Glutamatergic neuron (in vitro differentiated cells): ENCODE results near the gene HPCA. TPM values are rescaled to one million over a fixed set of nuclear protein-coding genes. Genes with fewer than 3 reads are reported as not detected.

Source experiments
- DNase-seq: peaks from one replicate; pipeline ENCODE4 v3.0.0; 2022
- H3K27ac Mint-ChIP-seq: one replicate; pipeline ENCODE4 v1.8.0; 2020; ENCODE audit warnings: mild to moderate bottlenecking, mixed read lengths, inconsistent platforms; ENCODE audit not compliant: unreplicated experiment
- H3K27me3 Mint-ChIP-seq: one replicate; pipeline ENCODE4 v1.8.0; 2020; ENCODE audit warnings: mild to moderate bottlenecking, moderate library complexity, mixed read lengths, inconsistent platforms; ENCODE audit not compliant: unreplicated experiment
- H3K36me3 Mint-ChIP-seq: one replicate; pipeline ENCODE4 v1.8.0; 2020; ENCODE audit warnings: mild to moderate bottlenecking, mixed read lengths, inconsistent platforms; ENCODE audit not compliant: unreplicated experiment
- H3K4me1 Mint-ChIP-seq: one replicate; pipeline ENCODE4 v1.8.0; 2020; ENCODE audit warnings: mild to moderate bottlenecking, low read depth, mixed read lengths, inconsistent platforms; ENCODE audit not compliant: unreplicated experiment
- H3K4me3 Mint-ChIP-seq: one replicate; pipeline ENCODE4 v1.8.0; 2020; ENCODE audit warnings: mild to moderate bottlenecking, mixed read lengths, inconsistent platforms; ENCODE audit not compliant: unreplicated experiment
- H3K9me3 Mint-ChIP-seq: one replicate; pipeline ENCODE4 v1.8.0; 2020; ENCODE audit warnings: mild to moderate bottlenecking, moderate library complexity, mixed read lengths, inconsistent platforms; ENCODE audit not compliant: unreplicated experiment
- CTCF ChIP-seq: fragments of 200-600 bp; sonication (generic); IDR thresholded peaks from one replicate; pipeline ENCODE4 v1.5.0; 2021; ENCODE audit not compliant: partially characterized antibody, unreplicated experiment
- total RNA-seq: library from RNA; stranded (reverse); fragmentation: NEBNext Ultra II Directional; extraction: Animal tissue kit (Norgen Biotek cat#: 25700); gene quantifications from one replicate; pipeline ENCODE4 v1.2.1, GENCODE V29; 2021; ENCODE audit not compliant: unreplicated experiment

HPCA gene
- total RNA-seq, 1 donor from 2014 or later: 156 TPM

GRCh38 chr1:32863881-32864245 is 22.4 kb upstream of the HPCA start:
- DNase-seq: no peak
- Mint-ChIP-seq H3K27ac (no peak overlapping the region), H3K36me3 (peaks cover 27% of the 10 kb centered on the region), H3K4me1 (peaks cover 19% of the 10 kb centered on the region), H3K4me3 (no peak overlapping the region), H3K27me3 (peaks cover 10% of the 10 kb centered on the region), H3K9me3 (peaks cover 11% of the 10 kb centered on the region)
- TF ChIP-seq CTCF: no peak

GRCh38 chr1:32864375-32865019 is 21.8 kb upstream of the HPCA start:
- no peak for TF ChIP-seq CTCF
- H3K4me3 Mint-ChIP-seq: no peak overlapping the region
- H3K27ac Mint-ChIP-seq: no peak overlapping the region
- DNase-seq: no peak
- H3K27me3 Mint-ChIP-seq: peaks cover 11% of the 10 kb centered on the region
- H3K36me3 Mint-ChIP-seq: peaks cover 27% of the 10 kb centered on the region
- H3K4me1 Mint-ChIP-seq: peaks cover 21% of the 10 kb centered on the region
- peaks cover 16% of the 10 kb centered on the region for H3K9me3 Mint-ChIP-seq

GRCh38 chr1:32865639-32866405 is 20.5 kb upstream of the HPCA start:
- H3K4me3 Mint-ChIP-seq: no peak overlapping the region
- no peak overlapping the region for H3K27ac Mint-ChIP-seq
- H3K9me3 Mint-ChIP-seq: peaks cover 20% of the 10 kb centered on the region
- peaks cover 27% of the 10 kb centered on the region for H3K36me3 Mint-ChIP-seq
- H3K27me3 Mint-ChIP-seq: peaks cover 15% of the 10 kb centered on the region
- TF ChIP-seq CTCF: no peak
- no peak for DNase-seq
- peaks cover 22% of the 10 kb centered on the region for H3K4me1 Mint-ChIP-seq

GRCh38 chr1:32867151-32867550 is 19.1 kb upstream of the HPCA start:
- Mint-ChIP-seq H3K36me3 (peaks cover 23% of the 10 kb centered on the region), H3K27ac (no peak overlapping the region), H3K4me1 (peaks cover 22% of the 10 kb centered on the region), H3K9me3 (peaks cover 23% of the 10 kb centered on the region), H3K4me3 (peak overlapping the region; percentile 57), H3K27me3 (peaks cover 17% of the 10 kb centered on the region)
- no peak for TF ChIP-seq CTCF
- DNase-seq: no peak

- H3K4me3 Mint-ChIP-seq: no peak overlapping the region
- peaks cover 18% of the 10 kb centered on the region for H3K36me3 Mint-ChIP-seq
- no peak for DNase-seq
- H3K27me3 Mint-ChIP-seq: peaks cover 16% of the 10 kb centered on the region
- TF ChIP-seq CTCF: no peak
- peaks cover 18% of the 10 kb centered on the region for H3K4me1 Mint-ChIP-seq
- no peak overlapping the region for H3K27ac Mint-ChIP-seq
- H3K9me3 Mint-ChIP-seq: peaks cover 23% of the 10 kb centered on the region
These were observed 18.6 kb upstream of the HPCA start for GRCh38 chr1:32867671-32868070.
